Karpas-422 (cell line): Measurements from ENCODE around the gene CHST11. TPM values are rescaled to one million over a fixed set of nuclear protein-coding genes. Genes with fewer than 3 reads are reported as not detected.
"Not testable (repeated sequence)": the region's sequence is repeated elsewhere in the genome, so short reads cannot be mapped to it uniquely, and the experiment has no call there.

ENCODE experiments used
- DNase-seq: peaks from one replicate; pipeline ENCODE4 v3.0.0-alpha.2; 2015
- H2AFZ ChIP-seq: fragments of 200-600 bp; sonication (generic); 2 replicates; pipeline ENCODE4 v1.6.1; 2014; ENCODE audit warnings: antibody characterized with exemption, low read length, mixed read lengths
- H3K27ac ChIP-seq: fragments of 200-600 bp; sonication (generic); 2 replicates; pipeline ENCODE4 v1.5.1; 2014; ENCODE audit warnings: mild to moderate bottlenecking, low read length, moderate library complexity
- H3K27me3 ChIP-seq: fragments of 200-600 bp; sonication (generic); 2 replicates; pipeline ENCODE4 v1.6.1; 2014; ENCODE audit warnings: low read length, mixed read lengths
- H3K36me3 ChIP-seq: fragments of 200-600 bp; sonication (generic); 2 replicates; pipeline ENCODE4 v1.6.1; 2014; ENCODE audit warnings: low read length, mixed read lengths; ENCODE audit not compliant: insufficient read depth
- H3K4me1 ChIP-seq: fragments of 200-600 bp; sonication (generic); 2 replicates; pipeline ENCODE4 v1.6.1; 2014; ENCODE audit warnings: mild to moderate bottlenecking, low read length, mixed read lengths
- H3K4me2 ChIP-seq: fragments of 200-600 bp; sonication (generic); 2 replicates; pipeline ENCODE4 v1.6.1; 2014; ENCODE audit warnings: low read length, low read depth, mild to moderate bottlenecking; ENCODE audit not compliant: poor library complexity, severe bottlenecking
- H3K4me3 ChIP-seq: fragments of 200-600 bp; sonication (generic); 2 replicates; pipeline ENCODE4 v1.5.1; 2014; ENCODE audit warnings: mild to moderate bottlenecking, antibody characterized with exemption, low read length, mixed read lengths
- H3K79me2 ChIP-seq: fragments of 200-600 bp; sonication (generic); 2 replicates; pipeline ENCODE4 v1.6.1; 2014; ENCODE audit warnings: mild to moderate bottlenecking, low read length, mixed read lengths
- H3K9ac ChIP-seq: fragments of 200-600 bp; sonication (generic); 2 replicates; pipeline ENCODE4 v1.6.0; 2014; ENCODE audit warnings: low read length
- H3K9me2 ChIP-seq: fragments of 200-600 bp; sonication (generic), shearing (Covaris generic); replicated peaks from 2 replicates; pipeline ENCODE4 v1.6.0; 2014; ENCODE audit warnings: mild to moderate bottlenecking, low read length, moderate library complexity; ENCODE audit not compliant: insufficient read depth
- H3K9me3 ChIP-seq: fragments of 300-700, 200-600 bp; sonication (generic); 2 replicates; pipeline ENCODE4 v1.6.1; 2014; ENCODE audit warnings: low read length, mixed read lengths
- H4K20me1 ChIP-seq: fragments of 200-600 bp; sonication (generic); 2 replicates; pipeline ENCODE4 v1.6.1; 2014; ENCODE audit warnings: mild to moderate bottlenecking, antibody characterized with exemption, low read length, low read depth; ENCODE audit not compliant: insufficient read depth
- total RNA-seq: library from RNA; depleted of rRNA; stranded (reverse); fragments of >200 nt; shearing (Covaris generic); gene quantifications from 2 replicates; pipeline ENCODE4 v1.2.3, GENCODE V29; 2014; ENCODE audit warnings: low replicate concordance

Gene CHST11
- total RNA-seq, 1 experiment from 2014 or later, result not detected

- DNase-seq, result no peak
- Histone ChIP-seq H3K4me1 (peaks cover 7% of the 10 kb centered on the region), H3K36me3 (no peaks in the 10 kb centered on the region), H4K20me1 (no peaks in the 10 kb centered on the region), H3K79me2 (no peaks in the 10 kb centered on the region), H3K9me2 (no peaks in the 10 kb centered on the region), H3K27ac (no peak overlapping the region), H2AFZ (no peak overlapping the region), H3K9ac (no peak overlapping the region), H3K27me3 (no peaks in the 10 kb centered on the region), H3K4me3 (no peak overlapping the region), H3K4me2 (no peak overlapping the region), H3K9me3 (no peaks in the 10 kb centered on the region)
Measured at GRCh38 chr12:104526751-104527150, 70.0 kb downstream of the CHST11 start.

- H3K4me3 ChIP-seq, DNase-seq, H3K9me2 ChIP-seq, H3K27ac ChIP-seq, H3K9ac ChIP-seq, H3K4me1 ChIP-seq, H2AFZ ChIP-seq, H3K9me3 ChIP-seq, H3K36me3 ChIP-seq, H4K20me1 ChIP-seq, H3K79me2 ChIP-seq, H3K27me3 ChIP-seq, H3K4me2 ChIP-seq: not testable (repeated sequence)
Measured at GRCh38 chr12:104527653-104528052, 70.9 kb downstream of the CHST11 start.

- Histone ChIP-seq H3K4me3 (no peak overlapping the region), H3K4me1 (no peaks in the 10 kb centered on the region), H3K79me2 (no peaks in the 10 kb centered on the region), H3K27ac (no peak overlapping the region), H3K9me3 (no peaks in the 10 kb centered on the region), H3K9me2 (no peaks in the 10 kb centered on the region), H2AFZ (no peak overlapping the region), H3K9ac (no peak overlapping the region), H3K4me2 (no peak overlapping the region), H3K27me3 (no peaks in the 10 kb centered on the region), H4K20me1 (no peaks in the 10 kb centered on the region), H3K36me3 (no peaks in the 10 kb centered on the region)
- no peak for DNase-seq
Measured at GRCh38 chr12:104529130-104529874, 72.6 kb downstream of the CHST11 start.

GRCh38 chr12:104532636-104533035 lies 75.9 kb downstream of the CHST11 start:
- no peak for DNase-seq
- Histone ChIP-seq H3K79me2 (no peaks in the 10 kb centered on the region), H3K4me3 (no peak overlapping the region), H3K9ac (no peak overlapping the region), H3K27me3 (no peaks in the 10 kb centered on the region), H3K9me3 (no peaks in the 10 kb centered on the region), H3K4me1 (peaks cover 6% of the 10 kb centered on the region), H3K4me2 (no peak overlapping the region), H3K27ac (no peak overlapping the region), H3K9me2 (no peaks in the 10 kb centered on the region), H4K20me1 (no peaks in the 10 kb centered on the region), H2AFZ (no peak overlapping the region), H3K36me3 (no peaks in the 10 kb centered on the region)

GRCh38 chr12:104533134-104533533 lies 76.4 kb downstream of the CHST11 start:
- H4K20me1 ChIP-seq, result no peaks in the 10 kb centered on the region
- H3K9ac ChIP-seq, result no peak overlapping the region
- H3K79me2 ChIP-seq, result no peaks in the 10 kb centered on the region
- no peaks in the 10 kb centered on the region for H3K27me3 ChIP-seq
- H3K36me3 ChIP-seq, result no peaks in the 10 kb centered on the region
- H3K4me2 ChIP-seq, result no peak overlapping the region
- no peaks in the 10 kb centered on the region for H3K9me3 ChIP-seq
- peaks cover 6% of the 10 kb centered on the region for H3K4me1 ChIP-seq
- H3K27ac ChIP-seq, result no peak overlapping the region
- no peak overlapping the region for H2AFZ ChIP-seq
- no peak for DNase-seq
- no peak overlapping the region for H3K4me3 ChIP-seq
- no peaks in the 10 kb centered on the region for H3K9me2 ChIP-seq

- Histone ChIP-seq H3K79me2 (no peaks in the 10 kb centered on the region), H3K9me3 (no peaks in the 10 kb centered on the region), H3K36me3 (no peaks in the 10 kb centered on the region), H3K27me3 (no peaks in the 10 kb centered on the region), H2AFZ (no peak overlapping the region), H3K9ac (no peak overlapping the region), H3K4me1 (peaks cover 6% of the 10 kb centered on the region), H4K20me1 (no peaks in the 10 kb centered on the region), H3K4me3 (no peak overlapping the region), H3K9me2 (no peaks in the 10 kb centered on the region), H3K27ac (no peak overlapping the region), H3K4me2 (no peak overlapping the region)
- DNase-seq, result no peak
Measured at GRCh38 chr12:104534162-104534856, 77.6 kb downstream of the CHST11 start.

- Histone ChIP-seq H2AFZ (no peak overlapping the region), H3K27ac (no peak overlapping the region), H3K4me2 (no peak overlapping the region), H4K20me1 (no peaks in the 10 kb centered on the region), H3K4me3 (no peak overlapping the region), H3K9me2 (no peaks in the 10 kb centered on the region), H3K9ac (no peak overlapping the region), H3K79me2 (no peaks in the 10 kb centered on the region), H3K4me1 (peaks cover 6% of the 10 kb centered on the region), H3K9me3 (no peaks in the 10 kb centered on the region), H3K27me3 (no peaks in the 10 kb centered on the region), H3K36me3 (no peaks in the 10 kb centered on the region)
- no peak for DNase-seq
Measured at GRCh38 chr12:104534857-104535248, 78.1 kb downstream of the CHST11 start.

- Histone ChIP-seq H4K20me1 (no peaks in the 10 kb centered on the region), H3K79me2 (no peaks in the 10 kb centered on the region), H3K27me3 (no peaks in the 10 kb centered on the region), H3K4me2 (no peak overlapping the region), H3K4me1 (peaks cover 6% of the 10 kb centered on the region), H3K27ac (no peak overlapping the region), H3K9me3 (no peaks in the 10 kb centered on the region), H3K36me3 (no peaks in the 10 kb centered on the region), H2AFZ (no peak overlapping the region), H3K4me3 (no peak overlapping the region), H3K9ac (no peak overlapping the region), H3K9me2 (no peaks in the 10 kb centered on the region)
- no peak for DNase-seq
Measured at GRCh38 chr12:104535369-104535768, 78.6 kb downstream of the CHST11 start.
